Thyroid gland (tissue), 4 donors: ENCODE measurements around the gene CFAP99. TPM values are rescaled to one million over a fixed set of nuclear protein-coding genes. Genes with fewer than 3 reads are reported as not detected.

Source experiments
- DNase-seq, 2 donors: peaks; one replicate each; pipeline ENCODE4 v3.0.0-alpha.2; 2019
- H3K27ac ChIP-seq, 3 donors: fragments of 200-600 bp; sonication (generic); 1 replicate in 2 of 3; 2 replicates in 1 of 3; pipeline ENCODE4 v1.5.1; 2016 to 2019; ENCODE audit warnings: mild to moderate bottlenecking in 1 of 3, moderate library complexity in 1 of 3
- H3K27me3 ChIP-seq: fragments of 200-600 bp; sonication (generic); one replicate; pipeline ENCODE4 v1.5.1; 2019
- H3K36me3 ChIP-seq, 2 donors: fragments of 200-600 bp; sonication (generic); one replicate each; pipeline ENCODE4 v1.5.1; 2016 to 2019
- H3K4me1 ChIP-seq, 2 donors: fragments of 200-600 bp; sonication (generic); one replicate each; pipeline ENCODE4 v1.5.1; 2017 to 2019
- H3K4me3 ChIP-seq, 3 donors: fragments of 200-600 bp; sonication (generic); replicated peaks in 1 of 3; 1 replicate in 2 of 3; 2 replicates in 1 of 3; pipeline ENCODE4 v1.5.1; 2016; ENCODE audit warnings: mild to moderate bottlenecking in 1 of 3
- H3K9me3 ChIP-seq: fragments of 200-600 bp; sonication (generic); one replicate; pipeline ENCODE4 v1.5.1; 2017
- CTCF ChIP-seq, 6 experiments: fragments of 200-600 bp in 3 of 6; fragments of 450-650 bp in 3 of 6; sonication (generic) in 3 of 6; IDR thresholded peaks; one replicate each; pipeline ENCODE4 v1.5.1; 2016 to 2019; ENCODE audit warnings: antibody characterized with exemption in 6 of 6, mild to moderate bottlenecking in 2 of 6, inconsistent platforms in 1 of 6, moderate library complexity in 1 of 6
- POLR2A ChIP-seq, 2 donors: fragments of 450-650 bp; IDR thresholded peaks; one replicate each; pipeline ENCODE4 v1.6.1; 2017; ENCODE audit warnings: antibody characterized with exemption in 2 of 2, mild to moderate bottlenecking in 2 of 2, moderate library complexity in 1 of 2
- WGBS, 2 donors: methylation state at CpG; one replicate each; pipeline ENCODE4 v1.1.5; 2017; 5-methylcytosine and 5-hydroxymethylcytosine counted together
- intact Hi-C: fragments of 100-400 bp; cut with DNase I; formaldehyde crosslinking; loops from one replicate; pipeline ENCODE4 v1.15.1; 2023
- total RNA-seq, 4 donors: library from RNA; depleted of rRNA; stranded (reverse); fragments of >200 nt; gene quantifications; one replicate each; pipeline ENCODE4 v1.2.3, GENCODE V29; 2016

CFAP99 gene
- total RNA-seq, 4 donors from 2014 or later, result 0.27 to 1.9 (median 1.1) TPM; not detected in 1

- 19 to 20% methylated on average over 28 of the region's 28 CpGs for WGBS, 2 donors
- no peak for TF ChIP-seq CTCF (IDR thresholded peaks at IDR 0.05)
- TF ChIP-seq POLR2A (IDR thresholded peaks at IDR 0.05), result peak in 1 of 2 donors; percentile 23
Observed at GRCh38 chr4:2393353-2394270, 25.1 kb upstream of the CFAP99 start.

GRCh38 chr4:2394528-2394927 lies 24.2 kb upstream of the CFAP99 start:
- TF ChIP-seq CTCF (IDR thresholded peaks at IDR 0.05) (no peak), POLR2A (IDR thresholded peaks at IDR 0.05) (no peak)
- Histone ChIP-seq H3K4me3 (no peak overlapping the region), H3K36me3 (no peaks in the 10 kb centered on the region), H3K4me1 (peaks cover 0 to 10% of the 10 kb centered on the region in 2 donors), H3K9me3 (no peaks in the 10 kb centered on the region), H3K27ac (no peak overlapping the region), H3K27me3 (no peaks in the 10 kb centered on the region)
- intact Hi-C loops, result no loop called here
- DNase-seq, result no peak
- 96 to 100% methylated on average over 3 to 15 of the region's 17 CpGs for WGBS, 2 donors

More at GRCh38 chr4:2393353-2394270, 25.1 kb upstream of the CFAP99 start:
- H3K4me3 ChIP-seq, result no peak overlapping the region
- DNase-seq, result peak; percentile 69 to 76
- H3K4me1 ChIP-seq, result peaks cover 0 to 10% of the 10 kb centered on the region in 2 donors
- H3K27me3 ChIP-seq, result no peaks in the 10 kb centered on the region
- H3K27ac ChIP-seq, result no peak overlapping the region
- no peaks in the 10 kb centered on the region for H3K9me3 ChIP-seq
- intact Hi-C loops, result no loop called here
- H3K36me3 ChIP-seq, result no peaks in the 10 kb centered on the region

GRCh38 chr4:2395038-2395437 lies 23.7 kb upstream of the CFAP99 start:
- TF ChIP-seq CTCF (IDR thresholded peaks at IDR 0.05) (no peak), POLR2A (IDR thresholded peaks at IDR 0.05) (no peak)
- no peak for DNase-seq
- Histone ChIP-seq H3K27ac (no peak overlapping the region), H3K27me3 (no peaks in the 10 kb centered on the region), H3K9me3 (no peaks in the 10 kb centered on the region), H3K36me3 (no peaks in the 10 kb centered on the region), H3K4me1 (peaks cover 0 to 10% of the 10 kb centered on the region in 2 donors), H3K4me3 (no peak overlapping the region)
- intact Hi-C loops, result no loop called here
- WGBS, 2 donors, result 83 to 86% methylated on average over 9 of the region's 9 CpGs

- 76% methylated on average over 6 of the region's 9 CpGs; no CpG with 5 or more reads in 1 of the 2 donors for WGBS, 2 donors
- Histone ChIP-seq H3K9me3 (no peaks in the 10 kb centered on the region), H3K36me3 (no peaks in the 10 kb centered on the region), H3K4me3 (no peak overlapping the region), H3K27ac (no peak overlapping the region), H3K27me3 (no peaks in the 10 kb centered on the region), H3K4me1 (peaks cover 0 to 10% of the 10 kb centered on the region in 2 donors)
- TF ChIP-seq POLR2A (IDR thresholded peaks at IDR 0.05) (no peak), CTCF (IDR thresholded peaks at IDR 0.05) (no peak)
- no peak for DNase-seq
- intact Hi-C loops, result no loop called here
Observed at GRCh38 chr4:2395584-2395983, 23.2 kb upstream of the CFAP99 start.

GRCh38 chr4:2396781-2397368 lies 21.9 kb upstream of the CFAP99 start:
- Histone ChIP-seq H3K27me3 (no peaks in the 10 kb centered on the region), H3K36me3 (no peaks in the 10 kb centered on the region), H3K4me1 (peaks cover 2 to 15% of the 10 kb centered on the region in 2 donors), H3K27ac (no peak overlapping the region), H3K4me3 (no peak overlapping the region), H3K9me3 (no peaks in the 10 kb centered on the region)
- no peak for TF ChIP-seq CTCF (IDR thresholded peaks at IDR 0.05)
- no peak for TF ChIP-seq POLR2A (IDR thresholded peaks at IDR 0.05)
- WGBS, 2 donors, result 62 to 70% methylated on average over 19 to 21 of the region's 21 CpGs
- no peak for DNase-seq
- intact Hi-C loops, result no loop called here
